Osteoblast (primary cell): ENCODE results near the gene LRBA. TPM values are rescaled to one million over a fixed set of nuclear protein-coding genes. Genes with fewer than 3 reads are reported as not detected.

ENCODE experiments used
- DNase-seq: peaks from one replicate; pipeline ENCODE4 v3.0.0; 2011; ENCODE audit warnings: low spot score, mixed read lengths; ENCODE audit not compliant: insufficient read length; ENCODE audit errors: missing footprints
- H2AFZ ChIP-seq: 2 replicates; pipeline ENCODE4 v1.6.0; 2011; ENCODE audit warnings: mild to moderate bottlenecking, low read length
- H3K27ac ChIP-seq: 2 replicates; pipeline ENCODE4 v1.5.1; 2011; ENCODE audit warnings: mild to moderate bottlenecking, low read depth, low read length, moderate library complexity
- H3K27me3 ChIP-seq: 2 replicates; pipeline ENCODE4 v1.6.0; 2012; ENCODE audit warnings: mild to moderate bottlenecking, control low read depth, inconsistent platforms, low read length, moderate library complexity; ENCODE audit not compliant: insufficient read depth
- H3K36me3 ChIP-seq: 2 replicates; pipeline ENCODE4 v1.5.1; 2011; ENCODE audit warnings: mild to moderate bottlenecking, low read length, control low read depth, moderate library complexity; ENCODE audit not compliant: insufficient read depth
- H3K4me1 ChIP-seq: 2 replicates; pipeline ENCODE4 v1.5.1; 2011; ENCODE audit warnings: mild to moderate bottlenecking, low read length, control low read depth, moderate library complexity; ENCODE audit not compliant: insufficient read depth
- H3K4me2 ChIP-seq: 2 replicates; pipeline ENCODE4 v1.6.0; 2011; ENCODE audit warnings: mild to moderate bottlenecking, low read length; ENCODE audit not compliant: insufficient read depth
- H3K4me3 ChIP-seq: fragments of 200-600 bp; sonication (generic); 3 replicates; pipeline ENCODE4 v1.5.1; 2012; ENCODE audit warnings: mild to moderate bottlenecking, low read length, inconsistent platforms; ENCODE audit not compliant: insufficient read depth
- H3K79me2 ChIP-seq: 2 replicates; pipeline ENCODE4 v1.6.0; 2012; ENCODE audit warnings: mild to moderate bottlenecking, low read length, control low read depth, inconsistent platforms; ENCODE audit not compliant: insufficient read depth
- H3K9me3 ChIP-seq: 2 replicates; pipeline ENCODE4 v1.5.1; 2011; ENCODE audit warnings: low read depth, low read length, control low read depth
- H4K20me1 ChIP-seq: 2 replicates; pipeline ENCODE4 v1.6.0; 2012; ENCODE audit warnings: mild to moderate bottlenecking, low read length, control low read depth; ENCODE audit not compliant: insufficient read depth
- CTCF ChIP-seq: IDR thresholded peaks from 2 replicates; pipeline ENCODE4 v1.5.1; 2011; ENCODE audit warnings: mild to moderate bottlenecking, low read depth, low read length, moderate library complexity; ENCODE audit errors: extremely low read depth
- total RNA-seq: library from RNA; depleted of rRNA; stranded (reverse); fragments of >200 nt; gene quantifications from 2 replicates; pipeline ENCODE4 v1.2.3, GENCODE V29; 2012

Gene LRBA
- total RNA-seq, 1 donor: 67.3 TPM

GRCh38 chr4:150943126-150943525 lies 72.0 kb downstream of the LRBA start:
- Histone ChIP-seq H3K4me2 (no peak overlapping the region), H3K9me3 (no peaks in the 10 kb centered on the region), H3K4me3 (no peak overlapping the region), H3K27ac (no peak overlapping the region), H3K4me1 (no peaks in the 10 kb centered on the region), H3K36me3 (no peaks in the 10 kb centered on the region), H3K79me2 (peaks cover 5% of the 10 kb centered on the region), H3K27me3 (no peaks in the 10 kb centered on the region), H2AFZ (no peak overlapping the region), H4K20me1 (no peaks in the 10 kb centered on the region)
- no peak for DNase-seq
- no peak for TF ChIP-seq CTCF

GRCh38 chr4:150942539-150942938 lies 72.5 kb downstream of the LRBA start:
- no peaks in the 10 kb centered on the region for H3K36me3 ChIP-seq
- DNase-seq: no peak
- peaks cover 4% of the 10 kb centered on the region for H3K79me2 ChIP-seq
- H3K27ac ChIP-seq: no peak overlapping the region
- H3K9me3 ChIP-seq: no peaks in the 10 kb centered on the region
- no peak overlapping the region for H3K4me2 ChIP-seq
- H3K27me3 ChIP-seq: no peaks in the 10 kb centered on the region
- H4K20me1 ChIP-seq: no peaks in the 10 kb centered on the region
- no peak for TF ChIP-seq CTCF
- H3K4me1 ChIP-seq: no peaks in the 10 kb centered on the region
- no peak overlapping the region for H3K4me3 ChIP-seq
- H2AFZ ChIP-seq: no peak overlapping the region

- peaks cover 2% of the 10 kb centered on the region for H3K79me2 ChIP-seq
These were observed 75.0 kb downstream of the LRBA start for GRCh38 chr4:150940123-150940522.

GRCh38 chr4:150939530-150939929 lies 75.6 kb downstream of the LRBA start:
- Histone ChIP-seq H3K4me2 (no peak overlapping the region), H4K20me1 (no peaks in the 10 kb centered on the region), H3K27ac (no peak overlapping the region), H3K79me2 (peaks cover 2% of the 10 kb centered on the region), H2AFZ (no peak overlapping the region), H3K4me1 (no peaks in the 10 kb centered on the region), H3K4me3 (no peak overlapping the region), H3K27me3 (no peaks in the 10 kb centered on the region), H3K36me3 (no peaks in the 10 kb centered on the region), H3K9me3 (no peaks in the 10 kb centered on the region)
- DNase-seq: no peak
- TF ChIP-seq CTCF: no peak

More at GRCh38 chr4:150940123-150940522, 75.0 kb downstream of the LRBA start:
- Histone ChIP-seq H3K4me1 (no peaks in the 10 kb centered on the region), H4K20me1 (no peaks in the 10 kb centered on the region), H3K4me2 (no peak overlapping the region), H3K27me3 (no peaks in the 10 kb centered on the region), H3K27ac (no peak overlapping the region), H3K4me3 (no peak overlapping the region), H3K36me3 (no peaks in the 10 kb centered on the region), H3K9me3 (no peaks in the 10 kb centered on the region), H2AFZ (no peak overlapping the region)
- no peak for DNase-seq
- no peak for TF ChIP-seq CTCF
